Fibroblast of lung (primary cell): ENCODE results near the gene NPAS1. TPM values are rescaled to one million over a fixed set of nuclear protein-coding genes. Genes with fewer than 3 reads are reported as not detected.

ENCODE experiments used
- DNase-seq, 2 donors: peaks; one replicate each; pipeline versions ENCODE4 v3.0.0 to v3.0.0-alpha.2; 2010; ENCODE audit warnings: low read depth in 2 of 2
- H2AFZ ChIP-seq: 2 replicates; pipeline ENCODE4 v1.5.1; 2012; ENCODE audit warnings: low read length, control low read depth, inconsistent platforms
- H3K27ac ChIP-seq: 2 replicates; pipeline ENCODE4 v1.5.1; 2011; ENCODE audit warnings: low read length, control low read depth; ENCODE audit not compliant: insufficient read depth
- H3K27me3 ChIP-seq: 2 replicates; pipeline ENCODE4 v1.5.1; 2011; ENCODE audit warnings: mild to moderate bottlenecking, low read length; ENCODE audit not compliant: control insufficient read depth, insufficient read depth
- H3K36me3 ChIP-seq: 2 replicates; pipeline ENCODE4 v1.5.1; 2011; ENCODE audit warnings: low read length; ENCODE audit not compliant: control insufficient read depth, insufficient read depth
- H3K4me1 ChIP-seq: 2 replicates; pipeline ENCODE4 v1.5.1; 2011; ENCODE audit warnings: low read length; ENCODE audit not compliant: control insufficient read depth, insufficient read depth; ENCODE audit errors: extremely low read depth
- H3K4me2 ChIP-seq: 2 replicates; pipeline ENCODE4 v1.5.1; 2011; ENCODE audit warnings: low read length, control low read depth; ENCODE audit not compliant: insufficient read depth; ENCODE audit errors: extremely low read depth
- H3K4me3 ChIP-seq, 4 experiments: fragments of 200-600 bp in 1 of 4; sonication (generic) in 1 of 4; replicated peaks in 1 of 4; 2 replicates each; pipeline ENCODE4 v1.5.1; 2011 to 2016; ENCODE audit warnings: low read length in 4 of 4, low read depth in 3 of 4, mild to moderate bottlenecking in 3 of 4, control low read depth in 2 of 4, inconsistent platforms in 1 of 4, mixed read lengths in 1 of 4; ENCODE audit not compliant: insufficient read depth in 1 of 4; ENCODE audit errors: control extremely low read depth in 1 of 4
- H3K79me2 ChIP-seq: 2 replicates; pipeline ENCODE4 v1.5.1; 2012; ENCODE audit warnings: mild to moderate bottlenecking, low read length, inconsistent platforms; ENCODE audit not compliant: control insufficient read depth, insufficient read depth
- H3K9ac ChIP-seq: 2 replicates; pipeline ENCODE4 v1.5.1; 2011; ENCODE audit warnings: mild to moderate bottlenecking, low read length, control low read depth; ENCODE audit not compliant: insufficient read depth
- H3K9me3 ChIP-seq: 2 replicates; pipeline ENCODE4 v1.5.1; 2012; ENCODE audit warnings: low read depth, low read length; ENCODE audit not compliant: control insufficient read depth, insufficient read depth
- H4K20me1 ChIP-seq: 2 replicates; pipeline ENCODE4 v1.5.1; 2011; ENCODE audit warnings: low read length; ENCODE audit not compliant: control insufficient read depth, insufficient read depth; ENCODE audit errors: extremely low read depth
- EZH2 ChIP-seq: IDR thresholded peaks from 2 replicates; pipeline ENCODE4 v1.5.1; 2012; ENCODE audit warnings: low read length, control low read depth, mild to moderate bottlenecking; ENCODE audit errors: missing control alignments
- polyA plus RNA-seq, 2 donors: library from polyadenylated mRNA; depleted of rRNA in 1 of 2; stranded (reverse) in 1 of 2; unstranded in 1 of 2; fragments of >200 nt; gene quantifications; 2 replicates each; pipeline ENCODE4 v1.2.1, GENCODE V29; 2011 to 2012; ENCODE audit warnings: missing spikeins in 1 of 2
- total RNA-seq: library from RNA; depleted of rRNA; stranded (reverse); fragments of >200 nt; gene quantifications from 2 replicates; pipeline ENCODE4 v1.2.1, GENCODE V29; 2014
- TF ChIP-seq, protein P1 (sequence below), 2 donors: IDR thresholded peaks in 1 of 2; conservative IDR thresholded peaks in 1 of 2; 1 replicate in 1 of 2; 2 replicates in 1 of 2; pipeline ENCODE4 v1.5.1; 2011 to 2012; ENCODE audit warnings: low read length in 2 of 2, control low read depth in 1 of 2, inconsistent platforms in 1 of 2, low read depth in 1 of 2, mild to moderate bottlenecking in 1 of 2

Gene NPAS1
- total and polyA plus RNA-seq, 2 donors (not counting 1 experiment from before 2014, with no cell fraction given) = 0.22 to 0.33 TPM

GRCh38 chr19:47035127-47036096 is 15.8 kb downstream of the NPAS1 start:
- Histone ChIP-seq H3K9ac (no peak overlapping the region), H3K36me3 (no peaks in the 10 kb centered on the region), H3K4me2 (peak overlapping the region; percentile 91), H3K79me2 (no peaks in the 10 kb centered on the region), H3K4me1 (peaks cover 3% of the 10 kb centered on the region), H3K27ac (peak overlapping the region; percentile 16), H3K9me3 (no peaks in the 10 kb centered on the region), H3K4me3 (peak overlapping the region; percentile 32 to 65 (median 46)), H3K27me3 (no peaks in the 10 kb centered on the region), H2AFZ (peak overlapping the region; percentile 86), H4K20me1 (no peaks in the 10 kb centered on the region)
- TF ChIP-seq, protein P1, sequence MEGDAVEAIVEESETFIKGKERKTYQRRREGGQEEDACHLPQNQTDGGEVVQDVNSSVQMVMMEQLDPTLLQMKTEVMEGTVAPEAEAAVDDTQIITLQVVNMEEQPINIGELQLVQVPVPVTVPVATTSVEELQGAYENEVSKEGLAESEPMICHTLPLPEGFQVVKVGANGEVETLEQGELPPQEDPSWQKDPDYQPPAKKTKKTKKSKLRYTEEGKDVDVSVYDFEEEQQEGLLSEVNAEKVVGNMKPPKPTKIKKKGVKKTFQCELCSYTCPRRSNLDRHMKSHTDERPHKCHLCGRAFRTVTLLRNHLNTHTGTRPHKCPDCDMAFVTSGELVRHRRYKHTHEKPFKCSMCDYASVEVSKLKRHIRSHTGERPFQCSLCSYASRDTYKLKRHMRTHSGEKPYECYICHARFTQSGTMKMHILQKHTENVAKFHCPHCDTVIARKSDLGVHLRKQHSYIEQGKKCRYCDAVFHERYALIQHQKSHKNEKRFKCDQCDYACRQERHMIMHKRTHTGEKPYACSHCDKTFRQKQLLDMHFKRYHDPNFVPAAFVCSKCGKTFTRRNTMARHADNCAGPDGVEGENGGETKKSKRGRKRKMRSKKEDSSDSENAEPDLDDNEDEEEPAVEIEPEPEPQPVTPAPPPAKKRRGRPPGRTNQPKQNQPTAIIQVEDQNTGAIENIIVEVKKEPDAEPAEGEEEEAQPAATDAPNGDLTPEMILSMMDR (conservative IDR thresholded peaks at IDR 0.05 in 1 of 2, IDR thresholded peaks at IDR 0.05 in 1 of 2; ENCODE audit: low read depth in 1 of 2, low read length in 2 of 2) = peak; percentile 86 to 89
- no peak for TF ChIP-seq EZH2
- DNase-seq = peak; percentile 66 to 71

DNA sequence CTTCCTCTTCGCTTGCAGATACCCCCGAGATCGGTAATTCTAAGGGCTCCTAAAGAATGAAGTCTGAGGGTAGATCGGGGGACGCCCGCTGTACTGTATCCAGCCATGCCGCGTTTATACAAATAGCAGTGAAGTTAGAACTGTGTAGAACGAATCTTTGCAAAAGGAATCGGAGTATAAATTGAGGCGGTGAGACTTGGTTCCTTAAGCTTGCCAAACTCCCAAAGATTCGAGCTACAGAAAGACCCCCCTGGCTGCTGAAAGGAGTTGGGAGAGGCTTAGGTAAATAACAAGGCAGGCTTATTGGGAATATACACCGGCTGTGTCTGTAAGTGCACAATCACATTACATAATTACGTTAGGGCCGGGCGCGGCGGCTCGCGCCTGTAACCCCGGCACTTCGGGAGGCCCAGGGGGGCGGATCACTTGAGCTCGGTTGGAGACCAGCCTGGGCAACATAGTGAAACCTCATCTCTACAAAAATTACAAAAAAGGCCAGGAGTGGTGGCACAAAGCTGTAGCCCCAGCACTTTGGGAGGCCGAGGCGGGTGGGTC is 16.5 kb downstream of the NPAS1 start:
- Histone ChIP-seq H3K4me3 (peak overlapping the region; percentile 32 to 65 (median 46)), H3K9ac (peak overlapping the region; percentile 8), H3K79me2 (no peaks in the 10 kb centered on the region), H3K36me3 (no peaks in the 10 kb centered on the region), H3K9me3 (no peaks in the 10 kb centered on the region), H3K27ac (no peak overlapping the region), H2AFZ (peak overlapping the region; percentile 83), H4K20me1 (no peaks in the 10 kb centered on the region), H3K4me1 (peaks cover 3% of the 10 kb centered on the region), H3K27me3 (no peaks in the 10 kb centered on the region), H3K4me2 (peak overlapping the region; percentile 74)
- TF ChIP-seq EZH2 = no peak
- TF ChIP-seq, protein P1 (conservative IDR thresholded peaks at IDR 0.05 in 1 of 2, IDR thresholded peaks at IDR 0.05 in 1 of 2; ENCODE audit: low read depth in 1 of 2, low read length in 2 of 2) = no peak
- DNase-seq = no peak

DNA sequence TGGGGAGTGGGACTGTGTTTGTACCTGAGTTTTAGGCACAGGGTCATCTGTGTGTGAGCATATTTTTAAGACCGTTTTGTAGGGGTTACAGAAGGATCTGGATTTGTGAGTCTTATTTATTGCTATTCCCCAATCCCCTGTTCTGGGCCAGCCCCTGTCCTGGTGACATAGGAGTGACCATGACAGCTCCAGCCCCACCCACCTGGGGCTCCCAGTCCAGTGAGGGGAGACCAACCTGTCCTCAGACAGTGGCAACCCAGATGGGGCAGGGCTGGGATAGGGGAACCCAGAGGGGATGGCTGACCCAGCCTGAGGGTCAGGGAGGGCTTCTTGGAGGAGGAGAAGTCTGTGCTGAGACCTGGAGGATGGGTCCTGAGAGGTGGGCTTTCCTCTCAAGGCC is 18.1 kb downstream of the NPAS1 start:
- DNase-seq = no peak
- Histone ChIP-seq H4K20me1 (no peaks in the 10 kb centered on the region), H3K79me2 (no peaks in the 10 kb centered on the region), H2AFZ (no peak overlapping the region), H3K36me3 (no peaks in the 10 kb centered on the region), H3K4me1 (peaks cover 3% of the 10 kb centered on the region), H3K4me2 (no peak overlapping the region), H3K4me3 (no peak overlapping the region), H3K9me3 (no peaks in the 10 kb centered on the region), H3K27ac (no peak overlapping the region), H3K27me3 (no peaks in the 10 kb centered on the region), H3K9ac (no peak overlapping the region)
- no peak for TF ChIP-seq EZH2
- TF ChIP-seq, protein P1 (conservative IDR thresholded peaks at IDR 0.05 in 1 of 2, IDR thresholded peaks at IDR 0.05 in 1 of 2; ENCODE audit: low read depth in 1 of 2, low read length in 2 of 2) = no peak
